Gastroesophageal sphincter (tissue), 4 donors: ENCODE measurements around the gene ITPKA. TPM values are rescaled to one million over a fixed set of nuclear protein-coding genes. Genes with fewer than 3 reads are reported as not detected.

Experiments
- ATAC-seq: fragments of 150-250 bp; one replicate; pipeline ENCODE4 v1.9.1; 2016; ENCODE audit warnings: mild to moderate bottlenecking, moderate library complexity
- H3K27ac ChIP-seq, 4 donors: fragments of 200-600 bp; sonication (generic) in 3 of 4; 1 replicate in 3 of 4; 2 replicates in 1 of 4; pipeline ENCODE4 v1.5.1; 2016 to 2019
- H3K27me3 ChIP-seq: fragments of 200-600 bp; sonication (generic); one replicate; pipeline ENCODE4 v1.5.1; 2019
- H3K36me3 ChIP-seq, 2 donors: fragments of 200-600 bp; sonication (generic); one replicate each; pipeline ENCODE4 v1.5.1; 2019; ENCODE audit warnings: control low read depth in 1 of 2
- H3K4me1 ChIP-seq, 3 donors: fragments of 200-600 bp; sonication (generic); 1 replicate in 2 of 3; 2 replicates in 1 of 3; pipeline ENCODE4 v1.5.1; 2016 to 2019; ENCODE audit warnings: control low read depth in 2 of 3
- H3K4me3 ChIP-seq, 2 donors: fragments of 200-600 bp; sonication (generic); one replicate each; pipeline ENCODE4 v1.5.1; 2019; ENCODE audit warnings: mild to moderate bottlenecking in 1 of 2, moderate library complexity in 1 of 2
- H3K9me3 ChIP-seq, 3 donors: fragments of 200-600 bp; sonication (generic); one replicate each; pipeline ENCODE4 v1.5.1; 2017 to 2019; ENCODE audit warnings: control low read depth in 2 of 3
- CTCF ChIP-seq, 4 experiments: fragments of 200-600 bp in 2 of 4; fragments of 450-650 bp in 2 of 4; sonication (generic) in 1 of 4; IDR thresholded peaks; one replicate each; pipeline ENCODE4 v1.5.1; 2017 to 2019; ENCODE audit warnings: antibody characterized with exemption in 4 of 4, mild to moderate bottlenecking in 2 of 4, moderate library complexity in 2 of 4
- EP300 ChIP-seq: sonication (generic); formaldehyde crosslinking; IDR thresholded peaks from one replicate; pipeline ENCODE4 v1.6.1; 2017; ENCODE audit warnings: antibody characterized with exemption, mild to moderate bottlenecking
- POLR2A ChIP-seq, 2 donors: fragments of 450-650 bp; IDR thresholded peaks; one replicate each; pipeline ENCODE4 v1.6.1; 2017; ENCODE audit warnings: antibody characterized with exemption in 2 of 2, mild to moderate bottlenecking in 2 of 2, moderate library complexity in 1 of 2
- POLR2AphosphoS5 ChIP-seq: sonication (generic); formaldehyde crosslinking; IDR thresholded peaks from one replicate; pipeline ENCODE4 v1.6.1; 2017; ENCODE audit warnings: antibody characterized with exemption
- WGBS, 2 donors: methylation state at CpG; one replicate each; pipeline ENCODE4 v1.1.5; 2018; ENCODE audit warnings: low coverage in 1 of 2; 5-methylcytosine and 5-hydroxymethylcytosine counted together
- total RNA-seq, 4 donors: library from RNA; depleted of rRNA; stranded (reverse); fragments of >200 nt; gene quantifications; one replicate each; pipeline ENCODE4 v1.1.0, GENCODE V29; 2016

ITPKA gene
- total RNA-seq, 4 donors from 2014 or later: 0.85 to 1.2 (median 0.94) TPM; not detected in 1

- TF ChIP-seq EP300: no peak
- no peak for TF ChIP-seq POLR2AphosphoS5
- no peak for TF ChIP-seq POLR2A (IDR thresholded peaks at IDR 0.05)
- Histone ChIP-seq H3K9me3 (no peaks in the 10 kb centered on the region), H3K4me1 (peaks cover 0 to 45% (median 22%) of the 10 kb centered on the region in 3 donors), H3K4me3 (peak overlapping the region; percentile 19 to 66), H3K27me3 (peaks cover 44% of the 10 kb centered on the region), H3K36me3 (no peaks in the 10 kb centered on the region), H3K27ac (peak overlapping the region in 1 of 4 donors; percentile 14)
- no CpG with 5 or more reads among the region's 41 CpGs for WGBS, 2 donors
- peak; percentile 13 for ATAC-seq
Measured at GRCh38 chr15:41493902-41494189, 172 bp downstream of the ITPKA start.

- peaks cover 0 to 45% (median 22%) of the 10 kb centered on the region in 3 donors for H3K4me1 ChIP-seq
- no CpG with 5 or more reads among the region's 77 CpGs for WGBS, 2 donors
- peak overlapping the region; percentile 19 to 66 for H3K4me3 ChIP-seq
- peaks cover 40% of the 10 kb centered on the region for H3K27me3 ChIP-seq
- TF ChIP-seq POLR2AphosphoS5 (no peak), CTCF (IDR thresholded peaks at IDR 0.05) (no peak), EP300 (no peak), POLR2A (IDR thresholded peaks at IDR 0.05) (no peak)
- no peaks in the 10 kb centered on the region for H3K9me3 ChIP-seq
- H3K27ac ChIP-seq: peak overlapping the region in 1 of 4 donors; percentile 14
- no peaks in the 10 kb centered on the region for H3K36me3 ChIP-seq
- peak; percentile 1 for ATAC-seq
Measured at GRCh38 chr15:41494190-41494921, 682 bp downstream of the ITPKA start.

- H3K4me1 ChIP-seq: peaks cover 0 to 45% (median 22%) of the 10 kb centered on the region in 3 donors
- no peak for TF ChIP-seq EP300
- no peak for TF ChIP-seq CTCF (IDR thresholded peaks at IDR 0.05)
- TF ChIP-seq POLR2AphosphoS5: no peak
- no peak for TF ChIP-seq POLR2A (IDR thresholded peaks at IDR 0.05)
Measured at GRCh38 chr15:41494922-41495735, 1.5 kb downstream of the ITPKA start.

GRCh38 chr15:41495736-41496599, 2.3 kb downstream of the ITPKA start:
- H3K4me1 ChIP-seq: peaks cover 0 to 45% (median 22%) of the 10 kb centered on the region in 3 donors
- H3K36me3 ChIP-seq: no peaks in the 10 kb centered on the region
- no peaks in the 10 kb centered on the region for H3K9me3 ChIP-seq
- H3K27me3 ChIP-seq: peaks cover 44% of the 10 kb centered on the region
- TF ChIP-seq POLR2AphosphoS5 (no peak), POLR2A (IDR thresholded peaks at IDR 0.05) (no peak), CTCF (IDR thresholded peaks at IDR 0.05) (no peak), EP300 (no peak)
- peak overlapping the region in 1 of 2 donors; percentile 66 for H3K4me3 ChIP-seq
- H3K27ac ChIP-seq: no peak overlapping the region
- ATAC-seq: no peak
- WGBS, 2 donors: no CpG with 5 or more reads among the region's 59 CpGs

More at GRCh38 chr15:41494922-41495735, 1.5 kb downstream of the ITPKA start:
- Histone ChIP-seq H3K4me3 (peak overlapping the region in 1 of 2 donors; percentile 66), H3K27me3 (peaks cover 40% of the 10 kb centered on the region), H3K36me3 (no peaks in the 10 kb centered on the region), H3K27ac (no peak overlapping the region), H3K9me3 (no peaks in the 10 kb centered on the region)
- ATAC-seq: no peak
- no CpG with 5 or more reads among the region's 60 CpGs for WGBS, 2 donors

GRCh38 chr15:41498657-41499056, 5.0 kb downstream of the ITPKA start:
- Histone ChIP-seq H3K36me3 (no peaks in the 10 kb centered on the region), H3K27ac (no peak overlapping the region), H3K9me3 (no peaks in the 10 kb centered on the region), H3K27me3 (peaks cover 68% of the 10 kb centered on the region), H3K4me3 (no peak overlapping the region), H3K4me1 (peaks cover 0 to 46% (median 32%) of the 10 kb centered on the region in 3 donors)
- TF ChIP-seq POLR2A (IDR thresholded peaks at IDR 0.05): no peak
- TF ChIP-seq POLR2AphosphoS5: no peak
- no peak for TF ChIP-seq CTCF (IDR thresholded peaks at IDR 0.05)
- no peak for TF ChIP-seq EP300
- WGBS, 2 donors: 90 to 100% methylated on average over 2 of the region's 2 CpGs
- no peak for ATAC-seq
